ENCODE data around the gene MYNN. TPM values are rescaled to one million over a fixed set of nuclear protein-coding genes. Genes with fewer than 3 reads are reported as not detected.

The MYNN gene
- total RNA-seq, result 10.9 and 12.1 TPM in 2 replicates

GRCh38 chr3:169772897-169773816, at the start of gene MYNN:
Gene MYNN, plus strand, starts transcription at chr3:169773396. Its CDS starts 900 bp downstream, at chr3:169774296.

DNA sequence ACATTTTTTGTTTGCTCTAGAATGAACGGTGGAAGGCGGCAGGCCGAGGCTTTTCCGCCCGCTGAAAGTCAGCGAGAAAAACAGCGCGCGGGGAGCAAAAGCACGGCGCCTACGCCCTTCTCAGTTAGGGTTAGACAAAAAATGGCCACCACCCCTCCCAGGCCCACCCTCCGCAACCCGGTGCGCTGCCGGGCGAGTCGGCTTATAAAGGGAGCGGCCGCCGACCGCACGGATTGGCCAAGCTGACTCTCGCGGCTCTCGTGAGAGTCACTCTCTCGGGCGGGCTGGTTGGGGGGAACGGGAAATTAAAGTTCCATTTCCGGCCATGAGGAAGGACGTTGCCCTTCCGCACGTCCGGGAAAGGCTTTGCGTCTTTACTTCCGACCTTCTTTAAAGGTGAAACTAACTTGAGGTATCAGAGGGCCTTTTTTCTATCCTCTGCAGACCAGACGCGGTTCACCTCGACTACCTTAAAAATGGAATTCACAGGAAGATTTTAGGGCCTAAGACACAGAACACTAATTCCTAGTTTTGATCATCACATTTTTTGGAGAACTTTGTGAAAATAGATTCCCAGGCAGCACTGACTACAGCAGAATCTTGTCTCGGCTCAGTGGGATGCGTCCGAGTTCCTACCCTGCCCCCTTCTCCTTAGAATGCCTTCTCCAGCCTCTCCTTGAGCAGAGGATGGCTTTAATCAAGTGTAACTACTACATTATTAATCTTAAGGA, 8.1 kb upstream of the MYNN start, which contains the start of gene TERC:
Gene TERC, minus strand, starts transcription at position 179 of the 731 bp plus-strand sequence.

DNA sequence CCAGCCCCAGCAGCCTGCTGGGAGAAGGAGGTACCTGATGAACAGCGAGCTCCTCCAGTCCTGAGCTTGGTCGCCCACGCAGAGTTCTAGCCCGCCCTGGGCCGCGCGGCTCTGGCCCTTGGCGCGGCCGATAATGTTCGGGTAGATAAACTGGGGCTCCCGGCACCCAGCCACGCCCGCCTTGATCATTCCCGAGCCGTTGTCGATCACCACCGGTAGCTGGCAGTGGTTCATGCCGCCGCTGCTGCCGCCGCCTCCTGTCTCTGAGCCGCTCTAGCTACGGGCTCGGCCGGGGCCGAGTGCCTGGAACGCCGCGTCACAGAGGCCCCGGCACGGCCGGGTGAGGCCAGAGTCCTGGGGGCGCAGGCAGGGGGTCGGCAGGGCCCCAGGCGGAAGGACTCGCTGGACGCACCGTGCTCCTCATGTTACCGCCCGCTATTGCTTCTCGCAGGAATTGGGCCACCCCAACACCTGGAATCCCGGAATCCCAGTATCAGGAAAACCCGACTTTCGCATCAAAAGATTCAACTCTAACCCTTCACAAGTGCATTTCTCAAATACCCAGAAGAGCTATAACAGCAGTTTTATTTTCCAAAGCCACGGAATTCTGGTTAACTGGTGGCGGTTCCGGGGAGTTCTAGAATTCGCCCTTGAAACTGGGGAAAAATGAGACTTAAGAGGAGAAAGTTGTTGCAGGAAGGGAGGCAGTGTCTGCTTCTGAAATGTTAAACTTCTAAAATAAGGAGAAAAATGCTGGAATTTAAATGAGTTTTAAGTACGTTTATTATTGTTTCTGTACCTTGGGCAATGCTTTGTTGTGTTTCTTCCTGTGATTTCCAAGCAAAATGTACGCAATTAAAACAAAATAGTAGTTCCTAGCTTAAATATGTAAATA, 3.7 kb upstream of the MYNN start, which contains the start of gene ACTRT3:
Gene ACTRT3, minus strand, starts transcription at position 275 of the 895 bp plus-strand sequence. Its CDS starts 41 bp downstream, at position 234.

GRCh38 chr3:169812332-169813235, 39.4 kb downstream of the MYNN start, which contains the start of the genes LRRC34 and LRRIQ4:
Gene LRRC34, minus strand, starts transcription at chr3:169812904. Its CDS starts 356 bp downstream, at chr3:169812548.
Gene LRRIQ4, plus strand, starts transcription at chr3:169812870. Its CDS starts 9,052 bp downstream, at chr3:169821922.

Other genes with a start within 250 kb of the MYNN start
- 21.3 and 25.2 TPM in 2 replicates for gene MECOM, start 109.7 kb upstream of the MYNN start, total RNA-seq
- 92.2 and 99.0 TPM in 2 replicates for gene TERC, start 8.3 kb upstream of the MYNN start, total RNA-seq
- 3.6 and 3.7 TPM in 2 replicates for gene ACTRT3, start 3.8 kb upstream of the MYNN start, total RNA-seq
- not detected in 2 replicates for gene LRRIQ4, start 39.5 kb downstream of the MYNN start, total RNA-seq
- 4.6 and 7.1 TPM in 2 replicates for gene LRRC34, start 39.5 kb downstream of the MYNN start, total RNA-seq
- gene LRRC31, start 96.5 kb downstream of the MYNN start, total RNA-seq, result not detected in 2 replicates
- not detected in 2 replicates for gene SAMD7, start 138.2 kb downstream of the MYNN start, total RNA-seq
- 14.7 and 18.3 TPM in 2 replicates for gene SEC62, start 193.4 kb downstream of the MYNN start, total RNA-seq